GM12878 (cell line): ENCODE data around the gene LIMCH1. TPM values are rescaled to one million over a fixed set of nuclear protein-coding genes. Genes with fewer than 3 reads are reported as not detected.

Experiments used
- ATAC-seq: fragments of 200-7000 bp; cut with Tn5 transposase; 3 replicates; pipeline ENCODE4 v1.9.1; 2020; ENCODE audit warnings: mild to moderate bottlenecking, moderate library complexity
- BruUV-seq: library from RNA; stranded (reverse); fragments of 400-500 nt; replicated peaks from 2 replicates; lab custom pipeline; 2021; lab: Mats Ljungman, UMichigan
- CTCF ChIA-PET: fragments of 300-600 bp; sonication (Branson Sonifier 250); formaldehyde crosslinking; extraction: SDS; loops from one replicate; lab custom pipeline; 2021; ENCODE audit warnings: inconsistent platforms; lab: Yijun Ruan, JAX
- POLR2A ChIA-PET: fragments of 350-600 bp; formaldehyde crosslinking; extraction: SDS; loops from one replicate; lab custom pipeline; 2021; ENCODE audit warnings: inconsistent platforms; lab: Charles Lee
- RAD21 ChIA-PET: fragments of 300-600 bp; sonication (Branson Sonifier 250); formaldehyde crosslinking; loops from one replicate; lab custom pipeline; 2023; ENCODE audit warnings: antibody characterized with exemption; ENCODE audit not compliant: unreplicated experiment; lab: Charles Lee
- SMC1A ChIA-PET: fragments of 300-600 bp; sonication (Branson Sonifier 250); formaldehyde crosslinking; loops from one replicate; lab custom pipeline; 2023; ENCODE audit not compliant: unreplicated experiment, uncharacterized antibody; lab: Charles Lee
- DNase-seq: peaks from one replicate; pipeline ENCODE4 v3.0.0-alpha.2; 2011; ENCODE audit warnings: low read depth, low spot score
- FAIRE-seq: peaks from 3 replicates; lab custom pipeline; 2011; peaks lifted over from hg19 to GRCh38; lab: Jason Lieb, UNC
- H2AFZ ChIP-seq: 2 replicates; pipeline ENCODE4 v1.6.0; 2011; ENCODE audit warnings: low read depth, low read length, control low read depth; ENCODE audit not compliant: control insufficient read depth
- H3K27ac ChIP-seq: 2 replicates; pipeline ENCODE4 v1.5.1; 2011; ENCODE audit warnings: control low read depth; ENCODE audit not compliant: control insufficient read depth, insufficient read depth
- H3K27me3 ChIP-seq, 2 experiments: replicated peaks in 1 of 2; 2 replicates each; pipeline versions ENCODE4 v1.6.0 to v1.6.1; 2011; ENCODE audit warnings: low read length in 1 of 2; ENCODE audit not compliant: control insufficient read depth in 2 of 2, insufficient read depth in 2 of 2
- H3K36me3 ChIP-seq, 2 experiments: 2 replicates each; pipeline ENCODE4 v1.5.1; 2011; ENCODE audit warnings: low read length in 1 of 2; ENCODE audit not compliant: control insufficient read depth in 2 of 2, insufficient read depth in 2 of 2
- H3K4me1 ChIP-seq: 2 replicates; pipeline ENCODE4 v1.6.1; 2011; ENCODE audit warnings: mild to moderate bottlenecking, low read length, moderate library complexity, mixed read lengths; ENCODE audit not compliant: control insufficient read depth, insufficient read depth
- H3K4me2 ChIP-seq: 2 replicates; pipeline ENCODE4 v1.6.0; 2011; ENCODE audit warnings: control low read depth; ENCODE audit not compliant: control insufficient read depth, insufficient read depth
- H3K4me3 ChIP-seq: fragments of 200-600 bp; sonication (generic); 2 replicates; pipeline ENCODE4 v1.5.1; 2016
- H3K79me2 ChIP-seq: 2 replicates; pipeline ENCODE4 v1.6.0; 2011; ENCODE audit warnings: low read length; ENCODE audit not compliant: control insufficient read depth, insufficient read depth
- H3K9ac ChIP-seq: 2 replicates; pipeline ENCODE4 v1.8.0; 2011; ENCODE audit warnings: low read length, control low read depth, mixed read lengths; ENCODE audit not compliant: control insufficient read depth, insufficient read depth
- H3K9me3 ChIP-seq: replicated peaks from 3 replicates; pipeline ENCODE4 v1.5.1; 2011; ENCODE audit warnings: mild to moderate bottlenecking, low read length; ENCODE audit not compliant: control insufficient read depth, insufficient read depth
- H4K20me1 ChIP-seq: 2 replicates; pipeline ENCODE4 v1.6.0; 2011; ENCODE audit not compliant: control insufficient read depth, insufficient read depth
- ATF7 ChIP-seq: fragments of 450-650 bp; IDR thresholded peaks from 2 replicates; pipeline ENCODE4 v1.6.1; 2016; ENCODE audit warnings: low read depth, mild to moderate bottlenecking
- BACH1 ChIP-seq: fragments of 450-650 bp; IDR thresholded peaks from 2 replicates; pipeline ENCODE4 v1.6.1; 2017; ENCODE audit warnings: mild to moderate bottlenecking, borderline replicate concordance
- EED ChIP-seq: sonication (generic); IDR thresholded peaks from 2 replicates; pipeline ENCODE4 v1.6.1; 2016; ENCODE audit warnings: antibody characterized with exemption, low read depth
- FOS ChIP-seq: IDR thresholded peaks from 3 replicates; pipeline ENCODE4 v1.6.1; 2011; ENCODE audit warnings: borderline replicate concordance; ENCODE audit not compliant: insufficient read length; ENCODE audit errors: extremely low read depth
- MYB ChIP-seq: fragments of 150-350 bp; IDR thresholded peaks from 2 replicates; pipeline ENCODE4 v1.6.1; 2014; ENCODE audit warnings: mild to moderate bottlenecking, low read depth, low read length, borderline replicate concordance
- NBN ChIP-seq: fragments of 450-650 bp; IDR thresholded peaks from 2 replicates; pipeline ENCODE4 v1.6.1; 2016
- NR2C2 ChIP-seq: IDR thresholded peaks from 2 replicates; pipeline ENCODE4 v1.6.1; 2011; ENCODE audit warnings: borderline replicate concordance, low read depth; ENCODE audit not compliant: control insufficient read depth, insufficient read length
- SPI1 ChIP-seq: IDR thresholded peaks from 2 replicates; pipeline ENCODE4 v1.6.1; 2011; ENCODE audit warnings: low read depth, mild to moderate bottlenecking, low read length, moderate library complexity, borderline replicate concordance; ENCODE audit not compliant: insufficient read depth
- ZNF217 ChIP-seq: fragments of 450-650 bp; IDR thresholded peaks from 2 replicates; pipeline ENCODE4 v1.6.1; 2017; ENCODE audit warnings: antibody characterized with exemption, mild to moderate bottlenecking
- WGBS: methylation state at CpG from one replicate; pipeline ENCODE4 v1.1.6; 2016; ENCODE audit warnings: low lambda C conversion rate; ENCODE audit not compliant: insufficient replicate concordance, insufficient coverage; ENCODE audit errors: missing lambda C conversion rate; 5-methylcytosine and 5-hydroxymethylcytosine counted together
- in situ Hi-C: fragments of 300-500 bp; cut with MboI; formaldehyde crosslinking; loops from 9 replicates; pipeline ENCODE4 v1.14.3; 2018; ENCODE audit warnings: mixed read lengths
- intact Hi-C: fragments of 100-400 bp; cut with micrococcal nuclease; formaldehyde crosslinking; loops from one replicate; pipeline ENCODE4 v1.14.2; 2022; ENCODE audit not compliant: unreplicated experiment
- polyA plus RNA-seq, 11 experiments: library from polyadenylated mRNA; depleted of rRNA in 4 of 11; unstranded in 6 of 11; stranded (reverse) in 5 of 11; fragments of >200 nt; fragmentation: Nextera tagmentation in 4 of 11; fragmentation: Illumina TruSeq in 1 of 11; extraction: Ambion mirVana in 4 of 11; extraction: Trizol in 1 of 11; gene quantifications; 1 replicate in 1 of 11; 2 replicates in 10 of 11; pipeline versions ENCODE4 v1.2.1 to v1.2.3, GENCODE V29; 2011 to 2016; ENCODE audit warnings: inconsistent platforms in 2 of 11, missing spikeins in 2 of 11, low read depth in 1 of 11
- total RNA-seq, 4 experiments: library from RNA; depleted of rRNA in 3 of 4; stranded (reverse); fragments of >200 nt in 3 of 4; fragmentation: Illumina TruSeq in 1 of 4; extraction: Trizol in 1 of 4; gene quantifications; 2 replicates each; pipeline versions ENCODE4 v1.2.1 to v1.2.3, GENCODE V29; 2013 to 2021
- TF ChIP-seq, protein P1 (sequence below): IDR thresholded peaks from 2 replicates; pipeline ENCODE4 v1.6.1; 2011; ENCODE audit warnings: low read depth, low read length, improper control_type of control experiment, borderline replicate concordance
- TF ChIP-seq, protein P2 (sequence below): fragments of 450-650 bp; IDR thresholded peaks from 2 replicates; pipeline ENCODE4 v1.6.1; 2016; ENCODE audit warnings: mild to moderate bottlenecking
- TF ChIP-seq, protein P3 (sequence below): fragments of 450-650 bp; formaldehyde crosslinking; IDR thresholded peaks from 2 replicates; pipeline ENCODE4 v1.4.0; 2022; ENCODE audit warnings: mild to moderate bottlenecking, moderate library complexity

LIMCH1 gene
- total and polyA plus RNA-seq, 10 of the 15 experiments (the other 5 are each of a cell fraction or from before 2014, with no cell fraction given): 0.07 to 0.15 TPM; not detected in 8

DNA sequence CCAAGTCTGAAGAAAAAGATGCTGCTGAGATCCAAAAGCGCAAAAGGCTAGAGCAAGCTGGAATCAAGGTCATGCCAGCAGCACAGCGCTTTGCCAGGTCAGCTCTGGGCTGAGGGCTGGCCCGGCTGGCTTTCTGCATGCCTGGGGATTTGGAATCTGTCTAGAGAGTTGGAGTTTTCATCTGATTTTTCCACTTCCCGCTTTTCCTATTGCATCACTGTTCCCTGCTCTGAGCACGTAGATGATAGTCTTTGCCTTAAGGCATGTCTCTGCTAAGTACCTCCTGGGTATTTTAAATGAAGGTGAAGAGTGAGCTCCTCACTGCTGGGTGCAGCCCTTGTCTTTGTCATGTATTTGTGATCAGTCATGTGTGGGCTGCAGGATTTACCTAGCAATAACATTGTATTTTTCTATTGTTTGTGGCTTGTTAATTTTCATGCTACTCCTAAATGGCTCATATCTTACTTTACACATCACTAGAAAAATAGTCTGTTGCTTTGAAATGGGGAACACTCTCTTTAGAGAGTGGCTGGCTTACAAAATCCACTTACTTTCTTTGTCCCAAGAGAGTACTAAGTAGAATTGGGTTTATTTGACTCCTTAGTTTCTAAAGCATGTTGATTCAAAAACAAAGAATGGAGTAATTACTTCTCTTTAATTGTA is 82.8 kb downstream of the LIMCH1 start:
- Histone ChIP-seq H4K20me1 (no peaks in the 10 kb centered on the region), H3K4me1 (no peaks in the 10 kb centered on the region), H3K27me3 (peaks cover 0 to 9% of the 10 kb centered on the region in 2 experiments; a peak in 3 of 4 replicates), H3K4me3 (no peak overlapping the region), H3K36me3 (no peaks in the 10 kb centered on the region), H3K4me2 (no peak overlapping the region), H3K9me3 (no peaks in the 10 kb centered on the region), H3K27ac (no peak overlapping the region), H3K9ac (no peak overlapping the region), H3K79me2 (no peaks in the 10 kb centered on the region), H2AFZ (no peak overlapping the region)
- intact Hi-C loops (no loop called here), in situ Hi-C loops (no loop called here)
- DNase-seq: no peak
- ChIA-PET POLR2A (no interaction called here), RAD21 (no interaction called here), SMC1A (no interaction called here), CTCF (no interaction called here)
- WGBS: 49% methylated on average over 5 of the region's 5 CpGs
- no TSS peak for BruUV-seq
- FAIRE-seq: no peak
- no peak for ATAC-seq
- TF ChIP-seq ZNF217 (no peak), NR2C2 (no peak), BACH1 (no peak)

- no TSS peak for BruUV-seq
- in situ Hi-C loops: no loop called here
- FAIRE-seq: no peak
- TF ChIP-seq, protein P1, sequence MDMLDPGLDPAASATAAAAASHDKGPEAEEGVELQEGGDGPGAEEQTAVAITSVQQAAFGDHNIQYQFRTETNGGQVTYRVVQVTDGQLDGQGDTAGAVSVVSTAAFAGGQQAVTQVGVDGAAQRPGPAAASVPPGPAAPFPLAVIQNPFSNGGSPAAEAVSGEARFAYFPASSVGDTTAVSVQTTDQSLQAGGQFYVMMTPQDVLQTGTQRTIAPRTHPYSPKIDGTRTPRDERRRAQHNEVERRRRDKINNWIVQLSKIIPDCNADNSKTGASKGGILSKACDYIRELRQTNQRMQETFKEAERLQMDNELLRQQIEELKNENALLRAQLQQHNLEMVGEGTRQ: no peak
- no peak for TF ChIP-seq FOS
- TF ChIP-seq ATF7: no peak
- TF ChIP-seq, protein P2, sequence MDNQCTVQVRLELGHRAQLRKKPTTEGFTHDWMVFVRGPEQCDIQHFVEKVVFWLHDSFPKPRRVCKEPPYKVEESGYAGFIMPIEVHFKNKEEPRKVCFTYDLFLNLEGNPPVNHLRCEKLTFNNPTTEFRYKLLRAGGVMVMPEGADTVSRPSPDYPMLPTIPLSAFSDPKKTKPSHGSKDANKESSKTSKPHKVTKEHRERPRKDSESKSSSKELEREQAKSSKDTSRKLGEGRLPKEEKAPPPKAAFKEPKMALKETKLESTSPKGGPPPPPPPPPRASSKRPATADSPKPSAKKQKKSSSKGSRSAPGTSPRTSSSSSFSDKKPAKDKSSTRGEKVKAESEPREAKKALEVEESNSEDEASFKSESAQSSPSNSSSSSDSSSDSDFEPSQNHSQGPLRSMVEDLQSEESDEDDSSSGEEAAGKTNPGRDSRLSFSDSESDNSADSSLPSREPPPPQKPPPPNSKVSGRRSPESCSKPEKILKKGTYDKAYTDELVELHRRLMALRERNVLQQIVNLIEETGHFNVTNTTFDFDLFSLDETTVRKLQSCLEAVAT: no peak
- no peak for TF ChIP-seq MYB
- TF ChIP-seq SPI1: no peak
- no peak for TF ChIP-seq EED
- TF ChIP-seq, protein P3, sequence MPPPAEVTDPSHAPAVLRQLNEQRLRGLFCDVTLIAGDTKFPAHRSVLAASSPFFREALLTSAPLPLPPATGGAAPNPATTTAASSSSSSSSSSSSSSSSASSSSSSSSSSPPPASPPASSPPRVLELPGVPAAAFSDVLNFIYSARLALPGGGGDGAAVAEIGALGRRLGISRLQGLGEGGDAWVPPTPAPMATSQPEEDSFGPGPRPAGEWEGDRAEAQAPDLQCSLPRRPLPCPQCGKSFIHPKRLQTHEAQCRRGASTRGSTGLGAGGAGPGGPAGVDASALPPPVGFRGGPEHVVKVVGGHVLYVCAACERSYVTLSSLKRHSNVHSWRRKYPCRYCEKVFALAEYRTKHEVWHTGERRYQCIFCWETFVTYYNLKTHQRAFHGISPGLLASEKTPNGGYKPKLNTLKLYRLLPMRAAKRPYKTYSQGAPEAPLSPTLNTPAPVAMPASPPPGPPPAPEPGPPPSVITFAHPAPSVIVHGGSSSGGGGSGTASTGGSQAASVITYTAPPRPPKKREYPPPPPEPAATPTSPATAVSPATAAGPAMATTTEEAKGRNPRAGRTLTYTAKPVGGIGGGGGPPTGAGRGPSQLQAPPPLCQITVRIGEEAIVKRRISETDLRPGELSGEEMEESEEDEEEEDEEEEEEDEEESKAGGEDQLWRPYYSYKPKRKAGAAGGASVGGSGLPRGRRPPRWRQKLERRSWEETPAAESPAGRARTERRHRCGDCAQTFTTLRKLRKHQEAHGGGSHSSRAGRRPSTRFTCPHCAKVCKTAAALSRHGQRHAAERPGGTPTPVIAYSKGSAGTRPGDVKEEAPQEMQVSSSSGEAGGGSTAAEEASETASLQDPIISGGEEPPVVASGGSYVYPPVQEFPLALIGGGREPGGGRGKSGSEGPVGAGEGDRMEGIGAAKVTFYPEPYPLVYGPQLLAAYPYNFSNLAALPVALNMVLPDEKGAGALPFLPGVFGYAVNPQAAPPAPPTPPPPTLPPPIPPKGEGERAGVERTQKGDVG (CRISPR knock-in tag): no peak
- no peak for TF ChIP-seq NBN
Measured at GRCh38 chr4:41622787-41623186, 84.8 kb downstream of the LIMCH1 start.

More at GRCh38 chr4:41622787-41623186, 84.8 kb downstream of the LIMCH1 start:
- SMC1A ChIA-PET: no interaction called here
- RAD21 ChIA-PET: no interaction called here
- 0% methylated on average over 2 of the region's 2 CpGs for WGBS
- no peak overlapping the region for H3K27ac ChIP-seq
- CTCF ChIA-PET: interaction anchor here (0.6 kb wide), 1 partner anchor 715 kb away, joined by 3 read pairs; no protein-coding TSS in a partner anchor
- no peak overlapping the region for H2AFZ ChIP-seq
- H3K4me2 ChIP-seq: no peak overlapping the region
- no peak overlapping the region for H3K4me3 ChIP-seq
- no peak overlapping the region for H3K9ac ChIP-seq
- no peaks in the 10 kb centered on the region for H3K36me3 ChIP-seq
- ATAC-seq (no peak), DNase-seq (no peak)
- intact Hi-C loops: no loop called here
- POLR2A ChIA-PET: no interaction called here
- H4K20me1 ChIP-seq: no peaks in the 10 kb centered on the region
- no peaks in the 10 kb centered on the region for H3K4me1 ChIP-seq
- H3K9me3 ChIP-seq: no peaks in the 10 kb centered on the region
- H3K79me2 ChIP-seq: no peaks in the 10 kb centered on the region
- H3K27me3 ChIP-seq: peaks cover 0 to 15% of the 10 kb centered on the region in 2 experiments; a peak in 3 of 4 replicates
